WI38 (cell line): Measurements from ENCODE around the gene ITSN1.

ENCODE experiments used
- H3K4me3 ChIP-seq: 2 replicates; pipeline ENCODE4 v1.5.1; 2011; ENCODE audit warnings: low read depth, mild to moderate bottlenecking, control low read depth, low read length
- CTCF ChIP-seq: IDR thresholded peaks from 2 replicates; pipeline ENCODE4 v1.5.1; 2012; ENCODE audit warnings: low read depth, mild to moderate bottlenecking, control low read depth, low read length

Gene ITSN1

GRCh38 chr21:33654412-33654811 lies 12.1 kb downstream of the ITSN1 start:
- no peak overlapping the region for H3K4me3 ChIP-seq
- TF ChIP-seq CTCF: no peak

- no peak overlapping the region for H3K4me3 ChIP-seq
- no peak for TF ChIP-seq CTCF
Measured at GRCh38 chr21:33655588-33656221, 13.4 kb downstream of the ITSN1 start.

- H3K4me3 ChIP-seq: no peak overlapping the region
- no peak for TF ChIP-seq CTCF
Measured at GRCh38 chr21:33657124-33657820, 15.0 kb downstream of the ITSN1 start.

GRCh38 chr21:33658919-33659567 lies 16.7 kb downstream of the ITSN1 start:
- no peak for TF ChIP-seq CTCF
- H3K4me3 ChIP-seq: no peak overlapping the region

- H3K4me3 ChIP-seq: no peak overlapping the region
- TF ChIP-seq CTCF: no peak
Measured at GRCh38 chr21:33659568-33659949, 17.3 kb downstream of the ITSN1 start.

- TF ChIP-seq CTCF: no peak
- H3K4me3 ChIP-seq: no peak overlapping the region
Measured at GRCh38 chr21:33660406-33660805, 18.1 kb downstream of the ITSN1 start.

- TF ChIP-seq CTCF: no peak
- H3K4me3 ChIP-seq: no peak overlapping the region
Measured at GRCh38 chr21:33661146-33661545, 18.8 kb downstream of the ITSN1 start.
